H1 (cell line): ENCODE measurements around the gene PCGF3. TPM values are rescaled to one million over a fixed set of nuclear protein-coding genes. Genes with fewer than 3 reads are reported as not detected.

ENCODE experiments used
- BCL11A ChIP-seq, 2 experiments: IDR thresholded peaks; one replicate each; pipeline ENCODE4 v1.6.1; 2011; ENCODE audit warnings: low read depth in 2 of 2, low read length in 2 of 2, mild to moderate bottlenecking in 2 of 2
- CBX5 ChIP-seq: fragments of 300-800, 300-1000 bp; sonication (generic); IDR thresholded peaks from 2 replicates; pipeline ENCODE4 v1.7.1; 2016; ENCODE audit warnings: antibody characterized with exemption, low read length, low read depth
- JUND ChIP-seq: IDR thresholded peaks from 2 replicates; pipeline ENCODE4 v1.6.1; 2011; ENCODE audit warnings: mild to moderate bottlenecking, improper control_type of control experiment, low read length
- NRF1 ChIP-seq: IDR thresholded peaks from 2 replicates; pipeline ENCODE4 v1.6.1; 2011; ENCODE audit warnings: mild to moderate bottlenecking, low read depth, low read length, improper control_type of control experiment
- RNF2 ChIP-seq: fragments of 200-900, 300-1000 bp; sonication (generic); IDR thresholded peaks from 2 replicates; pipeline ENCODE4 v1.7.1; 2016; ENCODE audit warnings: borderline replicate concordance, low read depth, mild to moderate bottlenecking, antibody characterized with exemption, low read length; ENCODE audit not compliant: poor library complexity, severe bottlenecking; ENCODE audit errors: missing control alignments
- RXRA ChIP-seq: IDR thresholded peaks from 2 replicates; pipeline ENCODE4 v1.6.1; 2011; ENCODE audit warnings: low read depth, mild to moderate bottlenecking, low read length, moderate library complexity; ENCODE audit not compliant: insufficient read depth
- SIX5 ChIP-seq: IDR thresholded peaks from 2 replicates; pipeline ENCODE4 v1.6.1; 2011; ENCODE audit warnings: mild to moderate bottlenecking, low read depth, low read length
- TBP ChIP-seq: IDR thresholded peaks from 2 replicates; pipeline ENCODE4 v1.6.1; 2011; ENCODE audit warnings: low read depth, low read length, improper control_type of control experiment
- YY1 ChIP-seq: IDR thresholded peaks from 2 replicates; pipeline ENCODE4 v1.6.1; 2011; ENCODE audit warnings: low read depth, mild to moderate bottlenecking, low read length
- polyA plus RNA-seq, 7 experiments: library from polyadenylated mRNA; depleted of rRNA in 3 of 7; stranded (reverse) in 5 of 7; unstranded in 2 of 7; fragments of >200 nt in 5 of 7; fragments of 200-250 nt in 2 of 7; gene quantifications; 1 replicate in 5 of 7; 2 replicates in 1 of 7; 4 replicates in 1 of 7; pipeline versions ENCODE4 v1.2.1 to v1.2.3, GENCODE V29; 2011 to 2013; ENCODE audit warnings: missing spikeins in 2 of 7, mixed read lengths in 2 of 7
- total RNA-seq: library from RNA; stranded (reverse); fragmentation: NEBNext Ultra II Directional; extraction: Animal tissue kit (Norgen Biotek cat#: 25700); gene quantifications from 2 replicates; pipeline ENCODE4 v1.2.1, GENCODE V29; 2021
- TF ChIP-seq, protein P1 (sequence below): fragments of 300-600 bp; sonication (generic); IDR thresholded peaks from 2 replicates; pipeline ENCODE4 v1.7.1; 2012; ENCODE audit warnings: low read length, moderate library complexity, mild to moderate bottlenecking, inconsistent platforms; ENCODE audit not compliant: insufficient replicate concordance

Gene PCGF3
- total and polyA plus RNA-seq, 2 of the 8 experiments (the other 6 are each of a cell fraction or from before 2014, with no cell fraction given) = 52.7 to 52.9 TPM

DNA sequence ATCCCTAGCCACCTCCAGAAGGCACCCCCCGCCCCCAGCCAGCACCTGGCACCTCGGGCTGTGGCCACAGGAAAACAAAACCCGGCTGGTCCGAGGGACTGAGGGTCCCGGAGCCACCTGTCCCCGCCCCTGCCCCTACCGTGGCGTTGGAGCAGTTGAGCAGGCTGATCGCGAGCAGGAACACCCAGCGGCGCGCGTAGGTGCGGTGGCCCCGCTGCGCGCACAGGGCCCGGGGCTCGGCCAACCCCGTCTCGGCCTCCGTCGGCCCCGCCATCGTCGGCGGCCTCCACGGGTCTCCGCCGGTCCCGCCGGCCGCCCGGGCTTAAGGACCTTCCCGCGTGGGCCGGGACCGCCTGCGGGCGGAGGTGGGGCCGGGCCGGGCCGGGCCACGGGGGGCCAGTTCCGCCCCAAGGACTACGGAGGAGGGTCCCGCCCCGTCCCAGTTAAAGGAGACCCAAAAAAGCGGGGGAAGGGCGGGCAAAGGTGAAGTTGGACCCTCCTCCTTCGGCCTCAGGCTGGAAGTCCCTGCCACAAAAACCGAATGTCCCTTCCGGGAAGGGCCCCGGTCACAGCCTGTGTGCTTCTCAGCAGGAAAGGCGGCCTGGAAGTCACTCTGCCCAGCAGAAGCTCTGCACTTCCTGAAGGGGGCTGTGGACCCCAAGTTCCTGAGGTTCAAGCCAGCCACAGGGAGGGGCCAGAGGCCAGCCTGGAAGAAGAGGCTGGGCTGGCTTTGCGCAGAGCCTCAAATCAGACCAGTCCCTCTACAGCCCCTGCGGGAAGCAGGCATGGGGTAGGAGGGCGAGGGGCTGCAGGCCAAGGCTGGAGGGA, 16.6 kb upstream of the PCGF3 start, which contains the start of gene SLC49A3 (continued):
- TF ChIP-seq, protein P1, sequence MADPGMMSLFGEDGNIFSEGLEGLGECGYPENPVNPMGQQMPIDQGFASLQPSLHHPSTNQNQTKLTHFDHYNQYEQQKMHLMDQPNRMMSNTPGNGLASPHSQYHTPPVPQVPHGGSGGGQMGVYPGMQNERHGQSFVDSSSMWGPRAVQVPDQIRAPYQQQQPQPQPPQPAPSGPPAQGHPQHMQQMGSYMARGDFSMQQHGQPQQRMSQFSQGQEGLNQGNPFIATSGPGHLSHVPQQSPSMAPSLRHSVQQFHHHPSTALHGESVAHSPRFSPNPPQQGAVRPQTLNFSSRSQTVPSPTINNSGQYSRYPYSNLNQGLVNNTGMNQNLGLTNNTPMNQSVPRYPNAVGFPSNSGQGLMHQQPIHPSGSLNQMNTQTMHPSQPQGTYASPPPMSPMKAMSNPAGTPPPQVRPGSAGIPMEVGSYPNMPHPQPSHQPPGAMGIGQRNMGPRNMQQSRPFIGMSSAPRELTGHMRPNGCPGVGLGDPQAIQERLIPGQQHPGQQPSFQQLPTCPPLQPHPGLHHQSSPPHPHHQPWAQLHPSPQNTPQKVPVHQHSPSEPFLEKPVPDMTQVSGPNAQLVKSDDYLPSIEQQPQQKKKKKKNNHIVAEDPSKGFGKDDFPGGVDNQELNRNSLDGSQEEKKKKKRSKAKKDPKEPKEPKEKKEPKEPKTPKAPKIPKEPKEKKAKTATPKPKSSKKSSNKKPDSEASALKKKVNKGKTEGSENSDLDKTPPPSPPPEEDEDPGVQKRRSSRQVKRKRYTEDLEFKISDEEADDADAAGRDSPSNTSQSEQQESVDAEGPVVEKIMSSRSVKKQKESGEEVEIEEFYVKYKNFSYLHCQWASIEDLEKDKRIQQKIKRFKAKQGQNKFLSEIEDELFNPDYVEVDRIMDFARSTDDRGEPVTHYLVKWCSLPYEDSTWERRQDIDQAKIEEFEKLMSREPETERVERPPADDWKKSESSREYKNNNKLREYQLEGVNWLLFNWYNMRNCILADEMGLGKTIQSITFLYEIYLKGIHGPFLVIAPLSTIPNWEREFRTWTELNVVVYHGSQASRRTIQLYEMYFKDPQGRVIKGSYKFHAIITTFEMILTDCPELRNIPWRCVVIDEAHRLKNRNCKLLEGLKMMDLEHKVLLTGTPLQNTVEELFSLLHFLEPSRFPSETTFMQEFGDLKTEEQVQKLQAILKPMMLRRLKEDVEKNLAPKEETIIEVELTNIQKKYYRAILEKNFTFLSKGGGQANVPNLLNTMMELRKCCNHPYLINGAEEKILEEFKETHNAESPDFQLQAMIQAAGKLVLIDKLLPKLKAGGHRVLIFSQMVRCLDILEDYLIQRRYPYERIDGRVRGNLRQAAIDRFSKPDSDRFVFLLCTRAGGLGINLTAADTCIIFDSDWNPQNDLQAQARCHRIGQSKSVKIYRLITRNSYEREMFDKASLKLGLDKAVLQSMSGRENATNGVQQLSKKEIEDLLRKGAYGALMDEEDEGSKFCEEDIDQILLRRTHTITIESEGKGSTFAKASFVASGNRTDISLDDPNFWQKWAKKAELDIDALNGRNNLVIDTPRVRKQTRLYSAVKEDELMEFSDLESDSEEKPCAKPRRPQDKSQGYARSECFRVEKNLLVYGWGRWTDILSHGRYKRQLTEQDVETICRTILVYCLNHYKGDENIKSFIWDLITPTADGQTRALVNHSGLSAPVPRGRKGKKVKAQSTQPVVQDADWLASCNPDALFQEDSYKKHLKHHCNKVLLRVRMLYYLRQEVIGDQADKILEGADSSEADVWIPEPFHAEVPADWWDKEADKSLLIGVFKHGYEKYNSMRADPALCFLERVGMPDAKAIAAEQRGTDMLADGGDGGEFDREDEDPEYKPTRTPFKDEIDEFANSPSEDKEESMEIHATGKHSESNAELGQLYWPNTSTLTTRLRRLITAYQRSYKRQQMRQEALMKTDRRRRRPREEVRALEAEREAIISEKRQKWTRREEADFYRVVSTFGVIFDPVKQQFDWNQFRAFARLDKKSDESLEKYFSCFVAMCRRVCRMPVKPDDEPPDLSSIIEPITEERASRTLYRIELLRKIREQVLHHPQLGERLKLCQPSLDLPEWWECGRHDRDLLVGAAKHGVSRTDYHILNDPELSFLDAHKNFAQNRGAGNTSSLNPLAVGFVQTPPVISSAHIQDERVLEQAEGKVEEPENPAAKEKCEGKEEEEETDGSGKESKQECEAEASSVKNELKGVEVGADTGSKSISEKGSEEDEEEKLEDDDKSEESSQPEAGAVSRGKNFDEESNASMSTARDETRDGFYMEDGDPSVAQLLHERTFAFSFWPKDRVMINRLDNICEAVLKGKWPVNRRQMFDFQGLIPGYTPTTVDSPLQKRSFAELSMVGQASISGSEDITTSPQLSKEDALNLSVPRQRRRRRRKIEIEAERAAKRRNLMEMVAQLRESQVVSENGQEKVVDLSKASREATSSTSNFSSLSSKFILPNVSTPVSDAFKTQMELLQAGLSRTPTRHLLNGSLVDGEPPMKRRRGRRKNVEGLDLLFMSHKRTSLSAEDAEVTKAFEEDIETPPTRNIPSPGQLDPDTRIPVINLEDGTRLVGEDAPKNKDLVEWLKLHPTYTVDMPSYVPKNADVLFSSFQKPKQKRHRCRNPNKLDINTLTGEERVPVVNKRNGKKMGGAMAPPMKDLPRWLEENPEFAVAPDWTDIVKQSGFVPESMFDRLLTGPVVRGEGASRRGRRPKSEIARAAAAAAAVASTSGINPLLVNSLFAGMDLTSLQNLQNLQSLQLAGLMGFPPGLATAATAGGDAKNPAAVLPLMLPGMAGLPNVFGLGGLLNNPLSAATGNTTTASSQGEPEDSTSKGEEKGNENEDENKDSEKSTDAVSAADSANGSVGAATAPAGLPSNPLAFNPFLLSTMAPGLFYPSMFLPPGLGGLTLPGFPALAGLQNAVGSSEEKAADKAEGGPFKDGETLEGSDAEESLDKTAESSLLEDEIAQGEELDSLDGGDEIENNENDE = no peak
- TF ChIP-seq JUND (no peak), SIX5 (no peak), NRF1 (no peak), RNF2 (no peak), BCL11A (IDR thresholded peaks at IDR 0.05; ENCODE audit: low read depth in 2 of 2, low read length in 2 of 2) (no peak), YY1 (no peak), TBP (no peak), RXRA (no peak), CBX5 (no peak)
